ENCODE results near the gene UNC13B. TPM values are rescaled to one million over a fixed set of nuclear protein-coding genes. Genes with fewer than 3 reads are reported as not detected.

Gene UNC13B
- total and polyA plus RNA-seq, 9 of the 15 experiments (the other 6 are each of a cell fraction or from before 2014, with no cell fraction given): 2.4 to 11.5 (median 8.6) TPM

DNA sequence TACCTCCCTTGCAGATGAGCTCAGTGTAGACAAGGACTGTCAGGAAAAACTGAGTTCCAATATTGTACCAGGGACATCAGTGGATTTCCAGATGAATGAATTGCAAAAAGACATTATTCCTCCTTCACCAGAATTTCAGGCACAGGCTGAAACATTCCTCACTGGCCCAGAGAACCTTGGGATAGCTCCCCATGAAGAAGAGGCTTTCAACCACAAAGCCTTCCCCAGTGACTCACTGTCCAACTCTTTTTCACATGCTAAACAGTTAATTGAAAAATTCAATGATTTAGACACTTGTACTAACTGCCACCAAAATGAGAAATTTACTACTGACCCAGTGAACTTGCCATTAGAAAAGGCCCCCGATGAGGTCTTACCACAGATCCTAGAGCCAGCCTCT, 144.5 kb downstream of the UNC13B start:
- in situ Hi-C loops (cut with MboI): no loop called here
- BruUV-seq (replicated peaks): no TSS peak
- DNase-seq (ENCODE audit: extremely low read depth in 1 of 4, low spot score in 3 of 4) (no peak), FAIRE-seq (no peak), ATAC-seq (no peak)
- ChIA-PET CTCF (ENCODE audit: low intra/inter-chr PET ratio) (no interaction called here), POLR2A (interaction anchor here (0.6 to 1.3 kb wide), 2 partner anchors 8 to 58 kb away, joined by 3 read pairs; no protein-coding TSS in a partner anchor)
- Histone ChIP-seq H3K9me3 (replicated peaks; ENCODE audit: control insufficient read depth, insufficient read depth, low read depth, low read length) (no peaks in the 10 kb centered on the region), H4K20me1 (replicated peaks; ENCODE audit: control insufficient read depth, insufficient read depth, low read length) (no peaks in the 10 kb centered on the region), H3K27ac (ENCODE audit: extremely low read depth, low read depth, low read length) (no peak overlapping the region), H3K9me1 (ENCODE audit: control insufficient read depth, insufficient read depth, low read length) (no peaks in the 10 kb centered on the region), H2AFZ (ENCODE audit: low read depth, low read length) (no peak overlapping the region), H3K4me2 (ENCODE audit: insufficient read depth, low read length) (no peak overlapping the region), H3K79me2 (ENCODE audit: control insufficient read depth, insufficient read depth, low read length) (no peaks in the 10 kb centered on the region), H3K36me3 (ENCODE audit: control insufficient read depth, insufficient read depth, low read length) (no peaks in the 10 kb centered on the region), H3K27me3 (ENCODE audit: control insufficient read depth in 2 of 2, insufficient read depth in 2 of 2, low read length in 2 of 2) (no peaks in the 10 kb centered on the region), H3K4me3 (no peak overlapping the region), H3K9ac (ENCODE audit: insufficient read depth in 1 of 2, low read depth in 2 of 2, low read length in 2 of 2) (no peak overlapping the region), H3K4me1 (replicated peaks in 1 of 2; ENCODE audit: control insufficient read depth in 2 of 2, insufficient read depth in 2 of 2, low read length in 2 of 2) (no peaks in the 10 kb centered on the region; a peak in 1 of 5 replicates)
- TF ChIP-seq, protein P1, sequence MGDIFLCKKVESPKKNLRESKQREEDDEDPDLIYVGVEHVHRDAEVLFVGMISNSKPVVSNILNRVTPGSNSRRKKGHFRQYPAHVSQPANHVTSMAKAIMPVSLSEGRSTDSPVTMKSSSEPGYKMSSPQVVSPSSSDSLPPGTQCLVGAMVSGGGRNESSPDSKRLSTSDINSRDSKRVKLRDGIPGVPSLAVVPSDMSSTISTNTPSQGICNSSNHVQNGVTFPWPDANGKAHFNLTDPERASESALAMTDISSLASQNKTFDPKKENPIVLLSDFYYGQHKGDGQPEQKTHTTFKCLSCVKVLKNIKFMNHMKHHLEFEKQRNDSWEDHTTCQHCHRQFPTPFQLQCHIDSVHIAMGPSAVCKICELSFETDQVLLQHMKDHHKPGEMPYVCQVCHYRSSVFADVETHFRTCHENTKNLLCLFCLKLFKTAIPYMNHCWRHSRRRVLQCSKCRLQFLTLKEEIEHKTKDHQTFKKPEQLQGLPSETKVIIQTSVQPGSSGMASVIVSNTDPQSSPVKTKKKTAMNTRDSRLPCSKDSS (IDR thresholded peaks at IDR 0.05; ENCODE audit: low read depth, partially characterized antibody): no peak
- TF ChIP-seq, protein P2, sequence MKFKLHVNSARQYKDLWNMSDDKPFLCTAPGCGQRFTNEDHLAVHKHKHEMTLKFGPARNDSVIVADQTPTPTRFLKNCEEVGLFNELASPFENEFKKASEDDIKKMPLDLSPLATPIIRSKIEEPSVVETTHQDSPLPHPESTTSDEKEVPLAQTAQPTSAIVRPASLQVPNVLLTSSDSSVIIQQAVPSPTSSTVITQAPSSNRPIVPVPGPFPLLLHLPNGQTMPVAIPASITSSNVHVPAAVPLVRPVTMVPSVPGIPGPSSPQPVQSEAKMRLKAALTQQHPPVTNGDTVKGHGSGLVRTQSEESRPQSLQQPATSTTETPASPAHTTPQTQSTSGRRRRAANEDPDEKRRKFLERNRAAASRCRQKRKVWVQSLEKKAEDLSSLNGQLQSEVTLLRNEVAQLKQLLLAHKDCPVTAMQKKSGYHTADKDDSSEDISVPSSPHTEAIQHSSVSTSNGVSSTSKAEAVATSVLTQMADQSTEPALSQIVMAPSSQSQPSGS (CRISPR knock-in tag; IDR thresholded peaks at IDR 0.05): no peak
- TF ChIP-seq, protein P3, sequence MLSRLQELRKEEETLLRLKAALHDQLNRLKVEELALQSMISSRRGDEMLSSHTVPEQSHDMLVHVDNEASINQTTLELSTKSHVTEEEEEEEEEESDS (CRISPR knock-in tag; IDR thresholded peaks at IDR 0.05): no peak
- TF ChIP-seq MCM7 (IDR thresholded peaks at IDR 0.05): no peak
- TF ChIP-seq, protein P4, sequence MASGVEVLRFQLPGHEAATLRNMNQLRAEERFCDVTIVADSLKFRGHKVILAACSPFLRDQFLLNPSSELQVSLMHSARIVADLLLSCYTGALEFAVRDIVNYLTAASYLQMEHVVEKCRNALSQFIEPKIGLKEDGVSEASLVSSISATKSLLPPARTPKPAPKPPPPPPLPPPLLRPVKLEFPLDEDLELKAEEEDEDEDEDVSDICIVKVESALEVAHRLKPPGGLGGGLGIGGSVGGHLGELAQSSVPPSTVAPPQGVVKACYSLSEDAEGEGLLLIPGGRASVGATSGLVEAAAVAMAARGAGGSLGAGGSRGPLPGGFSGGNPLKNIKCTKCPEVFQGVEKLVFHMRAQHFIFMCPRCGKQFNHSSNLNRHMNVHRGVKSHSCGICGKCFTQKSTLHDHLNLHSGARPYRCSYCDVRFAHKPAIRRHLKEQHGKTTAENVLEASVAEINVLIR (CRISPR knock-in tag; IDR thresholded peaks at IDR 0.05): no peak
- 20% methylated on average over 1 of the region's 1 CpG for WGBS (ENCODE audit: insufficient coverage, low coverage, missing lambda C conversion rate)
- intact Hi-C loops (cut with micrococcal nuclease): no loop called here
